Activated gamma-delta T cell (primary cell): ENCODE results near the gene BMP7.
"Not testable (repeated sequence)": the region's sequence is repeated elsewhere in the genome, so short reads cannot be mapped to it uniquely, and the experiment has no call there.

Source experiments
- DNase-seq: peaks from one replicate; lab custom pipeline; 2025; lab: John Stamatoyannopoulos, UW

The BMP7 gene

GRCh38 chr20:57265336-57265996 is 975 bp downstream of the BMP7 start:
- no peak for DNase-seq

GRCh38 chr20:57264908-57265335 is 1.5 kb downstream of the BMP7 start:
- not testable (repeated sequence) for DNase-seq

GRCh38 chr20:57263801-57264792 is 2.3 kb downstream of the BMP7 start:
- DNase-seq: no peak

GRCh38 chr20:57262784-57263609 is 3.4 kb downstream of the BMP7 start:
- DNase-seq: no peak

- no peak for DNase-seq
Observed at GRCh38 chr20:57262301-57262700, 4.1 kb downstream of the BMP7 start.

- DNase-seq: no peak
Observed at GRCh38 chr20:57261457-57262251, 4.8 kb downstream of the BMP7 start.

- no peak for DNase-seq
Observed at GRCh38 chr20:57260934-57261333, 5.5 kb downstream of the BMP7 start.

GRCh38 chr20:57259938-57260921 is 6.2 kb downstream of the BMP7 start:
- no peak for DNase-seq

- DNase-seq: no peak
Observed at GRCh38 chr20:57259121-57259937, 7.1 kb downstream of the BMP7 start.

GRCh38 chr20:57257701-57258453 is 8.6 kb downstream of the BMP7 start:
- no peak for DNase-seq

- DNase-seq: no peak
Observed at GRCh38 chr20:57256908-57257307, 9.5 kb downstream of the BMP7 start.

- DNase-seq: no peak
Observed at GRCh38 chr20:57256205-57256604, 10.2 kb downstream of the BMP7 start.

GRCh38 chr20:57255183-57255582 is 11.3 kb downstream of the BMP7 start:
- DNase-seq: no peak

GRCh38 chr20:57252559-57253162 is 13.8 kb downstream of the BMP7 start:
- no peak for DNase-seq

- DNase-seq: no peak
Observed at GRCh38 chr20:57251949-57252348, 14.5 kb downstream of the BMP7 start.

- no peak for DNase-seq
Observed at GRCh38 chr20:57251344-57251743, 15.1 kb downstream of the BMP7 start.

- no peak for DNase-seq
Observed at GRCh38 chr20:57250607-57251343, 15.7 kb downstream of the BMP7 start.
